Uterus (tissue), 2 donors: Measurements from ENCODE around the gene BCAS3.

ENCODE experiments used
- CTCF ChIP-seq, 4 experiments: fragments of 200-600 bp in 2 of 4; fragments of 450-650 bp in 2 of 4; sonication (generic) in 2 of 4; IDR thresholded peaks; one replicate each; pipeline ENCODE4 v1.5.1; 2016 to 2019; ENCODE audit warnings: antibody characterized with exemption in 4 of 4, mild to moderate bottlenecking in 2 of 4, moderate library complexity in 1 of 4
- POLR2A ChIP-seq, 2 donors: fragments of 450-650 bp; IDR thresholded peaks; one replicate each; pipeline ENCODE4 v1.6.1; 2016; ENCODE audit warnings: antibody characterized with exemption in 2 of 2, mild to moderate bottlenecking in 1 of 2, moderate library complexity in 1 of 2

GRCh38 chr17:61218438-61218837, 540.8 kb downstream of the BCAS3 start:
- TF ChIP-seq CTCF (IDR thresholded peaks at IDR 0.05) = no peak
- no peak for TF ChIP-seq POLR2A (IDR thresholded peaks at IDR 0.05)
